T-helper 2 cell (primary cell): ENCODE measurements around the gene ZSWIM8.

ENCODE experiments used
- DNase-seq, 5 experiments: peaks; one replicate each; pipeline versions ENCODE4 v3.0.0 to v3.0.0-alpha.2; 2012 to 2022

The ZSWIM8 gene

GRCh38 chr10:73798087-73798486 lies 12.7 kb downstream of the ZSWIM8 start:
- DNase-seq: no peak

GRCh38 chr10:73798927-73799560 lies 13.6 kb downstream of the ZSWIM8 start:
- DNase-seq: no peak

GRCh38 chr10:73799899-73800559 lies 14.6 kb downstream of the ZSWIM8 start:
- DNase-seq: no peak

- DNase-seq: no peak
These were observed 15.3 kb downstream of the ZSWIM8 start for GRCh38 chr10:73800560-73801252.

- no peak for DNase-seq
These were observed 15.8 kb downstream of the ZSWIM8 start for GRCh38 chr10:73801253-73801590.

GRCh38 chr10:73802276-73802991 lies 17.0 kb downstream of the ZSWIM8 start:
- DNase-seq: no peak

- DNase-seq: peak in 1 of 5 experiments; percentile 24
These were observed 18.4 kb downstream of the ZSWIM8 start for GRCh38 chr10:73803680-73804286.

- DNase-seq: no peak
These were observed 21.0 kb downstream of the ZSWIM8 start for GRCh38 chr10:73806176-73806950.

GRCh38 chr10:73807471-73807870 lies 22.1 kb downstream of the ZSWIM8 start:
- no peak for DNase-seq

GRCh38 chr10:73808021-73808815 lies 22.8 kb downstream of the ZSWIM8 start:
- DNase-seq: no peak

GRCh38 chr10:73809061-73809818 lies 23.8 kb downstream of the ZSWIM8 start:
- DNase-seq: no peak

GRCh38 chr10:73810358-73810734 lies 24.9 kb downstream of the ZSWIM8 start:
- peak in 1 of 5 experiments; percentile 60 for DNase-seq

- DNase-seq: peak; percentile 25 to 86 (median 54)
These were observed 25.5 kb downstream of the ZSWIM8 start for GRCh38 chr10:73810735-73811465.

GRCh38 chr10:73812657-73813056 lies 27.3 kb downstream of the ZSWIM8 start:
- no peak for DNase-seq

GRCh38 chr10:73813333-73813732 lies 27.9 kb downstream of the ZSWIM8 start:
- no peak for DNase-seq

- DNase-seq: no peak
These were observed 29.0 kb downstream of the ZSWIM8 start for GRCh38 chr10:73814276-73814895.

- no peak for DNase-seq
These were observed 29.7 kb downstream of the ZSWIM8 start for GRCh38 chr10:73814896-73815718.

GRCh38 chr10:73815719-73816030 lies 30.3 kb downstream of the ZSWIM8 start:
- DNase-seq: no peak
